Activated naive CD4-positive, alpha-beta T cell treated with anti-CD3 and anti-CD28 coated beads, Interleukin-2, amount 10 ng/mL, durations not matched to agents 7 days and 5 days (primary cell): Measurements from ENCODE around the gene TEX101.

ENCODE experiments used
- CTCF ChIA-PET: fragments of 350-600 bp; sonication (Branson Sonifier 250); formaldehyde crosslinking; loops from one replicate; lab custom pipeline; 2021; ENCODE audit warnings: antibody characterized with exemption; lab: Charles Lee
- DNase-seq: peaks from one replicate; pipeline ENCODE4 v3.0.0-alpha.2; 2020
- H3K27ac Mint-ChIP-seq: one replicate; pipeline ENCODE4 v1.8.0; 2021; ENCODE audit warnings: mild to moderate bottlenecking, moderate library complexity, mixed read lengths
- H3K27me3 Mint-ChIP-seq: one replicate; pipeline ENCODE4 v1.8.0; 2021; ENCODE audit warnings: mild to moderate bottlenecking, mixed read lengths
- H3K36me3 Mint-ChIP-seq: one replicate; pipeline ENCODE4 v1.8.0; 2021; ENCODE audit warnings: mixed read lengths
- H3K4me1 Mint-ChIP-seq: one replicate; pipeline ENCODE4 v1.8.0; 2021; ENCODE audit warnings: mixed read lengths
- H3K4me3 Mint-ChIP-seq: one replicate; pipeline ENCODE4 v1.8.0; 2021; ENCODE audit warnings: mild to moderate bottlenecking, moderate library complexity, mixed read lengths
- H3K9me3 Mint-ChIP-seq: one replicate; pipeline ENCODE4 v1.8.0; 2021; ENCODE audit warnings: mixed read lengths

TEX101 gene

DNA sequence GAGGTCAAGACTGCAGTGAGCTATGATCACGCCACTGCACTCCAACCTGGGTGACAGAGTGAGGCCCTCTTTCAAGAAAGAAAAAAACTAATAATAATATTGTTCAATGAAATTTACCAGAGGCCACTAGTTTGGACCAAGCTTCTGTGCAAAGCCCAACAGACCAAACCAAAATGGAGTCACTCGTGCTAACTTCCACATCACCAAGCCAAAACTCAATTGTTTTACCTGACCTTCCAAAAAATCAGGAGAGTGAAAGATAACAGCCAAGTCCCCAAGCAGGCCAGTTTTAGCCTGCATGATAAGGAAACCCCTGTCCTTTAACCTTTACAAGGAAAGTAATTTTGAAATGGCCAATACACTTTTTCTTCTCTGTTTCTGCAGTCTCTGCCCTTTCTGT, 30.7 kb downstream of the TEX101 start:
- Mint-ChIP-seq H3K4me1 (peaks cover 45% of the 10 kb centered on the region), H3K4me3 (no peak overlapping the region), H3K27ac (peak overlapping the region; percentile 4), H3K9me3 (peaks cover 3% of the 10 kb centered on the region), H3K36me3 (peaks cover 3% of the 10 kb centered on the region), H3K27me3 (peaks cover 4% of the 10 kb centered on the region)
- CTCF ChIA-PET: interaction anchor here (0.8 to 5.9 kb wide), 10 partner anchors 12 to 149 kb away, joined by 3 to 194 read pairs (median 3); partner anchors contain the start of gene PHLDB3
- no peak for DNase-seq

DNA sequence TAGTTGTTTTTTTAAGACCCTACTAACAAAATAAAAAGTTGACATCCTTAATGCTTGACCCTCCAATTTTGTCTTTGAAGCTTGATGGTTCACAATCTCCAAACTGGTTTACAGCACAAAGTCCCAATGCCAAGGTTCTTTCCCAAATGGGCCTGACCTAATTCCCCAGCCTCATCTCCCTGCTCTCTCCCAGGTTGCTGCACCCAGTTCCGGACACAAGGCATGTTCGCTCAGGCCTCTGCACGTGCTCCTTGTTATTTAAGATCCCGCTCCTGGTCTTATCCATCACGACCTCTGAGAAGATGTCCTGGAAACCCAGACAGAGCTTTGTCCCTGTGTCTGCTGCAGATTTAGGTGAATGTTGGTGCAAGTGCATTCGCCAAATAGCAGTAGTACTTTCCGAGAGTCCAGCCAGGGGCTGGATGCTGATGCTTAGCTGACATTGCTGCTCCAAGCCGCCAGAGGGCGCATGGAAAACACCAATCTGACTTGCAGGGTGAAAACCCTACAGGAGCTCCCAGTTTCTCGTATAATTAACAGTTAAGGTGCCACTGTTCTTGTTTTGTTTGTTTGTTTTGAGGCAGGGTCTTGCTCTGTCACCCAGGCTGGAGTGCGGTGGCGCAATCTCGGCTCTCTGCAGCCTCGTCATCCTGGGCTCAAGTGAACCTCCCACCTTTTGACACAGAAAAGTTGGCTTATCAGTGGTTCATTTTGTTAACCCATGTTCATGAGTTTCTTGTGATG, 32.2 kb downstream of the TEX101 start:
- H3K27ac Mint-ChIP-seq: no peak overlapping the region
- H3K36me3 Mint-ChIP-seq: no peaks in the 10 kb centered on the region
- H3K9me3 Mint-ChIP-seq: peaks cover 1% of the 10 kb centered on the region
- H3K4me3 Mint-ChIP-seq: no peak overlapping the region
- DNase-seq: peak; percentile 84
- peaks cover 4% of the 10 kb centered on the region for H3K27me3 Mint-ChIP-seq
- CTCF ChIA-PET: interaction anchor here (0.6 to 5.9 kb wide), 29 partner anchors 9 to 364 kb away, joined by 3 to 194 read pairs (median 4); partner anchors contain the start of genes IRGQ, PHLDB3, XRCC1 and ZNF575
- H3K4me1 Mint-ChIP-seq: peaks cover 45% of the 10 kb centered on the region

DNA sequence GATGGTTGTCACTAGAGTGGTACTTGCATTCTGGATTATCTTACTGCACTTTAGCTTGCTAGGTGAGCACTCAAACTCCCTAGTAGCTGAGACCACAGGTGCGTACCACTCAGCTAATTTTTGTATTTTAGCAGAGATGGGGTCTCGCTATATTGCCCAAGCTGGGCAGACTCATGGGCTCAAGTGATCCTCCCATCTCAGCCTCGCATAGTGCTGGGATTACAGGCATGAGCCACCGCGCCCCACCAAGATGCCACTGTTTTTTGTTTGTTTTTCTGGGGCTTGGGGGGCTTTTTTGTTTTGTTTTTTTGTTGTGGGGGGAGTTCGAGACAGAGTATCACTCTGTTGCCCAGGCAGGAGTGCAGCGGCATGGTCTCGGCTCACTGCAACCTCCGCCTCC, 33.0 kb downstream of the TEX101 start:
- Mint-ChIP-seq H3K27me3 (peaks cover 9% of the 10 kb centered on the region), H3K4me3 (no peak overlapping the region), H3K4me1 (peaks cover 45% of the 10 kb centered on the region), H3K27ac (no peak overlapping the region), H3K9me3 (peaks cover 7% of the 10 kb centered on the region), H3K36me3 (no peaks in the 10 kb centered on the region)
- DNase-seq: no peak
- CTCF ChIA-PET: interaction anchor here (0.6 to 5.9 kb wide), 28 partner anchors 8 to 364 kb away, joined by 3 to 194 read pairs (median 4); partner anchors contain the start of genes IRGQ, PHLDB3, XRCC1 and ZNF575

DNA sequence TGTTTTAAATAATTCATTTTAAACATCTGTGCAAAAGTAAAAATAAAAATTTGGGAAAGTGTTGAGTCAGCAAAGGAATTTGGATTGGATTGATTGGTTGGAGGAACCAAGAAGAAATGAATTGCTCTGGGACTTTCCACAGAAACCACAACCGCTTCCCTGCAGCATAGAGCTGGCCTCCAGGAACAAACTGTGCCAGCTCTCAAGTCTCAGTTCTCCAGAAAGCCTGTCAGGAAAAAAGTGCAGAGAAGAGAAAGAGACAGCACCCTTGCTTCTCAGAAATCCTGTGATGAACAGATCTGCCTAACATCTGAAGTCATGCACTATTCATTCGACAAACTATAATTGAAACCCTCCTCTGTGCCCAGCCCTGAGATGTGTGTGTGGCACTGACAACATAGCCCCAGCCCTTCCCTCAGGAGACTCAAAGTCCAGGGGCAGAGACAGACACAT, 35.9 kb downstream of the TEX101 start:
- H3K9me3 Mint-ChIP-seq: peaks cover 8% of the 10 kb centered on the region
- peaks cover 31% of the 10 kb centered on the region for H3K4me1 Mint-ChIP-seq
- CTCF ChIA-PET: interaction anchor here (0.6 to 1.8 kb wide), 2 partner anchors 68 to 144 kb away, joined by 3 to 7 read pairs; no protein-coding TSS in a partner anchor
- DNase-seq: no peak
- peaks cover 20% of the 10 kb centered on the region for H3K27me3 Mint-ChIP-seq
- H3K27ac Mint-ChIP-seq: no peak overlapping the region
- no peak overlapping the region for H3K4me3 Mint-ChIP-seq
- H3K36me3 Mint-ChIP-seq: no peaks in the 10 kb centered on the region

DNA sequence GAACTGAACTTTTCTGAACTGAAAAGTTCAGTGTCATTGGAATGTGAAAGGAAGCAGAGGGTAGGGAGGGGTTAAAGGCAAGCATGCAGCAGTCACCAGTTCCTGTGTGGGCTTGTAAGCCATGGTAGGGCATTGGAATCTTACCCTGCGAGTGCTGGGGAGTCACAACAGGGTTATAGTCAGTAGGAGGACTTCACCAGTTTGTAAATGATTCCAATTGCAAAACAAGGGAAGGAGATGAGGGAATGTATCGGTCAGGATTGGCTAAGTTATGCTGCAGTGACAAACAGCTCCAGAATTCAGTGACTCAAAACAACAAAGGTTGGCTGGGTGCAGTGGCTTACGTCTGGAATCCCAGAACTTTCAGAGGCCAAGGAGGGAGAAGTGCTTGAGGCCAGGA, 37.9 kb downstream of the TEX101 start:
- CTCF ChIA-PET: interaction anchor here (1.0 kb wide), 1 partner anchor 67 kb away, joined by 3 read pairs; no protein-coding TSS in a partner anchor
- Mint-ChIP-seq H3K9me3 (peaks cover 8% of the 10 kb centered on the region), H3K27ac (no peak overlapping the region), H3K36me3 (no peaks in the 10 kb centered on the region), H3K4me3 (no peak overlapping the region), H3K27me3 (peaks cover 31% of the 10 kb centered on the region), H3K4me1 (peaks cover 20% of the 10 kb centered on the region)
- no peak for DNase-seq

DNA sequence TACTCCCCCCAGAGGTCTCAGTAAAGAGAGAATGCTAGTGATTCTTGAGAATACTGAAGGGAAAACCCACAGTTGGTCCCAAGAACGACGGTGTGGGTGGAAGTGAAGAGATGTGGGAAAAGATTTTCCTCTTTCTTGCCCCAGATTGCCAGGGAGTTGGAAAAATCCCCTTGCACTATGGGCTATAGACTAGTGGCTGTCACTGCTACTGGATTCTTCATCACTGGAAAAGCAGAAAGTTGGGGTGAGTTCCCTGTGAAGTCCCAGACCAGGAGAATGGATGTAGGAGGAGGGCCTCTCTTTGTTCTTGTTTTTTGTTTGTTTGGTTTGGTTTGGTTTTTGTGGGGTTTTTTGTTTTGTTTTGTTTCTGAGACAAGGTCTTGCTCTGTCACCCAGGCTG, 39.3 kb downstream of the TEX101 start:
- H3K4me3 Mint-ChIP-seq: no peak overlapping the region
- peaks cover 20% of the 10 kb centered on the region for H3K4me1 Mint-ChIP-seq
- peaks cover 31% of the 10 kb centered on the region for H3K27me3 Mint-ChIP-seq
- peaks cover 8% of the 10 kb centered on the region for H3K9me3 Mint-ChIP-seq
- CTCF ChIA-PET: interaction anchor here (1.7 kb wide), 1 partner anchor 65 kb away, joined by 5 read pairs; no protein-coding TSS in a partner anchor
- DNase-seq: no peak
- H3K36me3 Mint-ChIP-seq: no peaks in the 10 kb centered on the region
- no peak overlapping the region for H3K27ac Mint-ChIP-seq

DNA sequence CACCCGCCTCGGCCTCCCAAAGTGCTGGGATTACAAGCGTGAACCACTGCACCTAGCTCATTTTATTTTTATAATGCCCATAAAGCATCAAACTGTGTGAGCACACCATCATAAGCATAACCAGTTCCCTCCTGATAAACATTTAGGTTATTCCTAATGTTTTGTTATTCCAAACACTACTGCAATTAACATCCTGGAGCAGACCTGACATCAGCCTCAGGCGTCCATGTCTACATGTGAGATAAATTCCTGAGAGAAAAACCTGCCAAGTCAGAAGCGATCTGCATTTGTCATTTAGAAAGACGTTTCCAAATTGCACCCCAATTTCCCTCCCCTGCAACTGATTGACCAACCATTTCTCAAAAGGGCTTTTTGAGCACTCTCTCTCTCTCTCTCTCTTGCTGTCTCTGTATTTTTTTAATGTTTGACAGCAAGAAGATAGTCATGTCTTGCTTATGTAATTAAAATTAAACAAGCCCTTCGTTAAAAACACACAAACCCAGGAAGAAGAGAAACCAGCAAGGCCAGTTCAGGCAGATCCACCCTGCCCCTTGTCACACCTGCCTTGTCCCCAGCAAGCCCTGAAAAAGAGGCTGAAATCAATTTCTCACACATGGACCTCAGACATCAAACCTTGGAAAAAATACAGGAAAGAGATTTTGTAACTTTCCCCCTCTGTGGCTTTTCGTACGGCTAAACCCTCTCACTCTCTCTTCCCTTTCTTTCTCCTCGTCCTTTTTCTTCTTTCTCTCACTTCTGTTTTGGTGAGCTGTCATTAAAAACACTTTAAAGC, 40.8 kb downstream of the TEX101 start:
- Mint-ChIP-seq H3K27ac (no peak overlapping the region), H3K36me3 (no peaks in the 10 kb centered on the region), H3K9me3 (peaks cover 8% of the 10 kb centered on the region), H3K4me3 (no peak overlapping the region), H3K27me3 (peaks cover 38% of the 10 kb centered on the region), H3K4me1 (peaks cover 19% of the 10 kb centered on the region)
- no peak for DNase-seq
- CTCF ChIA-PET: interaction anchor here (1.9 kb wide), 1 partner anchor 9 kb away, joined by 6 read pairs; no protein-coding TSS in a partner anchor

DNA sequence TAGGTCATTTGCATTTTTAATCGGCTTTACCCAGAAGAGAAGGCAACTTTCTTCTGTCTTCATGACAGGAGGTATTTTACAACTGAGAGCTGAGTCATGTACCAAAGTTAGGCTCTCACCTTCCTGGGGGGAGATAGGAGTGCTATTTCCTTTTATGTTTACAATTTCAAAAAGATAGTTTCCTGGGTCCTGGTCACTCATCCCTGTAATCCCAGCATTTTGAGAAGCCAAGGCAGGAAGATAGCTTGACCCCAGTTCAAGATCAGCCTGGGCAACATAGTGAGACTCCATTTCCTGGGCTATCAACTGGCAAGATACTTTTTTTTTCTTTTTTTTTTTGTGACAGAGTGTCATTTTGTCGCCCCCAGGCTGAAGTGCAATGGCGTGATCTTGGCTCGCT, 43.1 kb downstream of the TEX101 start:
- CTCF ChIA-PET: interaction anchor here (1.0 to 7.9 kb wide), 4 partner anchors 10 to 61 kb away, joined by 3 to 58 read pairs (median 4); no protein-coding TSS in a partner anchor
- H3K27me3 Mint-ChIP-seq: peaks cover 41% of the 10 kb centered on the region
- no peak overlapping the region for H3K27ac Mint-ChIP-seq

DNA sequence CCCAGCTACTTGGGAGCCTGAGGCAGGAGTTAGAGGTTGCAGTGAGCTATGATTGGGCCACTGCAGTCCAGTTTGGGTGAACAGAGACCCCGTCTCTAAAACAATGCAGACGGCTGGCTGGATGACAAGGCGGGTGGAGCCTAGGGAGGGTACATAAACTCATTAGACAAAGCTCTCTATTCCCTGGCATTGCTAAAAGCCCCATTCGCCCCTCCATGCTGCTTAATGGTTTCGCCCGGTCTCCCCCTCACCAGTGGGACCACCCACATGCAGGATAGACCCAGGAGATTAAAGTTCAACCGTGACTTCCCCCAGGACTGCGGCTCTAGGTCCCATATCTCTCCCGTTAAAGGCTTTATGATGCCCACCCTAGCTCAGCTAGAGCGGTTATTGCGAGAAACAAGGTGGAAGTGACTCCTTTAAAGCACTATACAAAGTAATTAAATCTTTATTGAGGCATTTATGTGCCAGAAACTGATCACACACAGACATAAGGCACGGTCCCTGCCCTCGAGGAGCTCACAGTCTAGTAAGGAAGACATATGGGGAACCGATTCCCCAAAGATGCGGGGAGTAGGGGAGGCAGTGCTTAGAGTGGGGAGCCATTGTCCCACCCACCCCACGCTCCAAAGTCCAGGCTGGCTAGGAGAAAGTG, 45.8 kb downstream of the TEX101 start:
- Mint-ChIP-seq H3K36me3 (no peaks in the 10 kb centered on the region), H3K4me3 (no peak overlapping the region), H3K9me3 (no peaks in the 10 kb centered on the region), H3K27me3 (peaks cover 30% of the 10 kb centered on the region), H3K27ac (no peak overlapping the region), H3K4me1 (peaks cover 26% of the 10 kb centered on the region)
- CTCF ChIA-PET: interaction anchor here (0.8 to 7.9 kb wide), 6 partner anchors 13 to 134 kb away, joined by 3 to 58 read pairs (median 3); partner anchors contain the start of gene PHLDB3
- DNase-seq: no peak

More for the DNA sequence above, 43.1 kb downstream of the TEX101 start:
- Mint-ChIP-seq H3K9me3 (no peaks in the 10 kb centered on the region), H3K4me3 (no peak overlapping the region), H3K4me1 (peaks cover 17% of the 10 kb centered on the region), H3K36me3 (no peaks in the 10 kb centered on the region)
- no peak for DNase-seq

DNA sequence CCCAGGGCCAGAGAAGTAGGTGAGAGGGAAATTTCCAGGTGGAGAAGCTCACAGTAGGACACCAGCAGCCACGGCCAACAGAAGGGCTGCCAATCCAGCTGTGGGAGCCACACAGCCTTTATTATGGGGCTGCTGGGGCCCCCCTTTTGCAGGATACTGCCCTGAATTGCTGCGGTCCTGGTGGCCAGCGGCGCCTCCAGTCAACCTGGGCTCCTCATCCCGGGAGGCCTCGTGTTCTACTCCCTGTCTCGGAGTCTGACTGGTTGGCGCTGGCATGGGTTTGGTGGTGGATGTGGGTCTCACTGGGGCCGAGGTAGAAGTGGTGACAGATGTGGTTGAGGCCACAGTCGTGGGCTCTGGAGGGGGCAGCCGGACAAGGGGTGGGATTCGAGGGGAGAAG, 46.6 kb downstream of the TEX101 start:
- CTCF ChIA-PET: interaction anchor here (0.8 to 7.9 kb wide), 4 partner anchors 14 to 58 kb away, joined by 3 to 58 read pairs (median 4); partner anchors contain the start of gene PHLDB3
- no peak overlapping the region for H3K27ac Mint-ChIP-seq
- H3K36me3 Mint-ChIP-seq: no peaks in the 10 kb centered on the region
- H3K9me3 Mint-ChIP-seq: no peaks in the 10 kb centered on the region
- H3K4me1 Mint-ChIP-seq: peaks cover 26% of the 10 kb centered on the region
- H3K4me3 Mint-ChIP-seq: no peak overlapping the region
- H3K27me3 Mint-ChIP-seq: peaks cover 25% of the 10 kb centered on the region
- no peak for DNase-seq

DNA sequence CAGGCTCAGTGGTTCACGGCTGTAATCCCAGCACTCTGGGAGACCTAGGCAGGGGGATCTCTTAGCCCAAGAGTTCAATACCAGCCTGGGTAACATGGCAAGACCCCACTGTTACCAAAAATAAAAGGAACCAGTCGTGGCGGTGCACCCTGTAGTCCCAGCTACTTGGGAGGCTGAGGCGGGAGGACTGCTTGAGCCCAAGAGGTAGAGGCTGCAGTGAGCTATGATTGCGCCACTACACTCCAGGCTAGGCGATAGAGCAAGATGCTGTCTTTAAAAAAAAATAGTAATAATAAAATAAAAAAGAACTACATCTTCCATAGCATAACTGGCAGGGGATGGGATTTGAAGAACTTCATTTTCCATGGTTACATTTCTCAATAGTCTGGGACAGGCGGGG, 47.7 kb downstream of the TEX101 start:
- DNase-seq: no peak
- Mint-ChIP-seq H3K4me3 (peak overlapping the region; percentile 79), H3K27me3 (peaks cover 19% of the 10 kb centered on the region), H3K27ac (no peak overlapping the region), H3K4me1 (peaks cover 31% of the 10 kb centered on the region), H3K36me3 (no peaks in the 10 kb centered on the region), H3K9me3 (no peaks in the 10 kb centered on the region)
- CTCF ChIA-PET: interaction anchor here (1.4 to 7.9 kb wide), 5 partner anchors 15 to 93 kb away, joined by 3 to 58 read pairs (median 5); partner anchors contain the start of gene PHLDB3

DNA sequence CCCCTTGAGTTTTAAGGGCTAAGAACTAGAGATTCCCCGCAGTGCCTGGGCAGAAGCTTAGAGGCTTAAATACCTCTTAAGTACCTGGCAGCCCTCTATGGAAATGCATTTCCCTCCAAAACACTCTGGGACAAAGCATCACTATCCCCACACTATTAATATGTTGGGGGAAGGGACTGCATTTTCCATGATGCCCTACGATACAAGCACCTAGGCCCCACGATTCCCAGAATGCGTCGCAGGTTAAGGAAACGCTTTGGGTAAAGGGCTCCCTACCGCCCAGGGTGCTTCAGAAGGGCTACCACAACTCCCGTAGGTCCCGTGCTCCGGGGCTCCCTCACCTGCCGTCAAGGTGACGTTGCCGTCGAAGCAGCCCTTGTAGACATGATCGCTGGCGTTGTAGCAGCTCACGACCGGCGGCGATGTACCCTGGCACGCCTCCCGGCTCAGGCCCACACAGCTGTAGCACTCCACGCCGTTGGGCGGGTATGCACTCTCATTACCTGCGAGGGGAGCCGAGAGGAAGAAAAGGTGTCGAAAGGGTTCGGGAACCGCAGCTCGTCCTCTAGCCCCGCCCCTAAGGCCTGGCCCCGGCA, 48.2 kb downstream of the TEX101 start:
- no peaks in the 10 kb centered on the region for H3K36me3 Mint-ChIP-seq
- peaks cover 19% of the 10 kb centered on the region for H3K27me3 Mint-ChIP-seq
- no peak for DNase-seq
- H3K4me1 Mint-ChIP-seq: peaks cover 36% of the 10 kb centered on the region
- H3K27ac Mint-ChIP-seq: peak overlapping the region; percentile 98
- H3K4me3 Mint-ChIP-seq: peak overlapping the region; percentile 79
- no peaks in the 10 kb centered on the region for H3K9me3 Mint-ChIP-seq
- CTCF ChIA-PET: interaction anchor here (0.6 to 7.9 kb wide), 11 partner anchors 11 to 132 kb away, joined by 3 to 58 read pairs (median 5); partner anchors contain the start of gene PHLDB3
